ENCODE results near the gene NUDT3.
"Not testable (repeated sequence)": the region's sequence is repeated elsewhere in the genome, so short reads cannot be mapped to it uniquely, and the experiment has no call there.

NUDT3 gene

GRCh38 chr6:34416877-34417371, 24.5 kb upstream of the NUDT3 start:
- Mint-ChIP-seq H3K27me3 (no peaks in the 10 kb centered on the region), H3K27ac (peak overlapping the region; percentile 46), H3K4me1 (ENCODE audit: low read depth) (peaks cover 22% of the 10 kb centered on the region), H3K36me3 (ENCODE audit: low read depth) (peaks cover 82% of the 10 kb centered on the region), H3K4me3 (no peak overlapping the region), H3K9me3 (no peaks in the 10 kb centered on the region)
- intact Hi-C loops (cut with micrococcal nuclease): loop anchor here (5.0 kb wide), 1 partner anchor 255 kb away; no protein-coding TSS in a partner anchor

GRCh38 chr6:34414999-34415858, 22.8 kb upstream of the NUDT3 start:
- H3K27ac Mint-ChIP-seq: peak overlapping the region; percentile 50
- H3K36me3 Mint-ChIP-seq (ENCODE audit: low read depth): peaks cover 67% of the 10 kb centered on the region
- intact Hi-C loops (cut with micrococcal nuclease): loop anchor here (1.0 to 5.0 kb wide), 3 partner anchors 166 to 253 kb away; partner anchors contain the start of gene SMIM29
- H3K4me3 Mint-ChIP-seq: no peak overlapping the region
- no peaks in the 10 kb centered on the region for H3K27me3 Mint-ChIP-seq
- peaks cover 17% of the 10 kb centered on the region for H3K4me1 Mint-ChIP-seq (ENCODE audit: low read depth)
- no peaks in the 10 kb centered on the region for H3K9me3 Mint-ChIP-seq

- intact Hi-C loops (cut with micrococcal nuclease): no loop called here
- Mint-ChIP-seq H3K27ac (no peak overlapping the region), H3K4me1 (ENCODE audit: low read depth) (peaks cover 17% of the 10 kb centered on the region)
These were observed 20.3 kb upstream of the NUDT3 start for GRCh38 chr6:34412643-34413214.

GRCh38 chr6:34412016-34412415, 19.5 kb upstream of the NUDT3 start:
- Mint-ChIP-seq H3K4me3 (no peak overlapping the region), H3K4me1 (ENCODE audit: low read depth) (peaks cover 17% of the 10 kb centered on the region), H3K27me3 (no peaks in the 10 kb centered on the region), H3K9me3 (no peaks in the 10 kb centered on the region), H3K27ac (peak overlapping the region; percentile 49), H3K36me3 (ENCODE audit: low read depth) (peaks cover 35% of the 10 kb centered on the region)
- intact Hi-C loops (cut with micrococcal nuclease): no loop called here

More at GRCh38 chr6:34412643-34413214, 20.3 kb upstream of the NUDT3 start:
- no peaks in the 10 kb centered on the region for H3K27me3 Mint-ChIP-seq
- no peaks in the 10 kb centered on the region for H3K9me3 Mint-ChIP-seq
- peaks cover 42% of the 10 kb centered on the region for H3K36me3 Mint-ChIP-seq (ENCODE audit: low read depth)
- no peak overlapping the region for H3K4me3 Mint-ChIP-seq

GRCh38 chr6:34407915-34408314, 15.4 kb upstream of the NUDT3 start:
- H3K9me3 Mint-ChIP-seq; H3K4me3 Mint-ChIP-seq; H3K27me3 Mint-ChIP-seq; H3K4me1 Mint-ChIP-seq (ENCODE audit: low read depth); H3K27ac Mint-ChIP-seq; intact Hi-C loops (cut with micrococcal nuclease): not testable (repeated sequence)
- peaks cover 12% of the 10 kb centered on the region for H3K36me3 Mint-ChIP-seq (ENCODE audit: low read depth)

GRCh38 chr6:34396518-34396917, 4.0 kb upstream of the NUDT3 start:
- Mint-ChIP-seq H3K4me3 (no peak overlapping the region), H3K27me3 (no peaks in the 10 kb centered on the region), H3K27ac (no peak overlapping the region), H3K36me3 (ENCODE audit: low read depth) (no peaks in the 10 kb centered on the region), H3K9me3 (no peaks in the 10 kb centered on the region), H3K4me1 (ENCODE audit: low read depth) (peaks cover 8% of the 10 kb centered on the region)
- intact Hi-C loops (cut with micrococcal nuclease): no loop called here

- peaks cover 6% of the 10 kb centered on the region for H3K36me3 Mint-ChIP-seq (ENCODE audit: low read depth)
- H3K9me3 Mint-ChIP-seq: peaks cover 7% of the 10 kb centered on the region
- H3K27ac Mint-ChIP-seq: no peak overlapping the region
These were observed 1.5 kb upstream of the NUDT3 start for GRCh38 chr6:34393966-34394305.

GRCh38 chr6:34393191-34393965, 909 bp upstream of the NUDT3 start:
- H3K4me1 Mint-ChIP-seq (ENCODE audit: low read depth): peaks cover 15% of the 10 kb centered on the region
- H3K27ac Mint-ChIP-seq: no peak overlapping the region
- no peaks in the 10 kb centered on the region for H3K27me3 Mint-ChIP-seq
- intact Hi-C loops (cut with micrococcal nuclease): loop anchor here (2.0 kb wide), 1 partner anchor 145 kb away; the partner anchor contains the start of gene SMIM29
- no peak overlapping the region for H3K4me3 Mint-ChIP-seq
- peaks cover 8% of the 10 kb centered on the region for H3K36me3 Mint-ChIP-seq (ENCODE audit: low read depth)
- peaks cover 8% of the 10 kb centered on the region for H3K9me3 Mint-ChIP-seq

More at GRCh38 chr6:34393966-34394305, 1.5 kb upstream of the NUDT3 start:
- intact Hi-C loops (cut with micrococcal nuclease): loop anchor here (2.0 kb wide), 1 partner anchor 145 kb away; the partner anchor contains the start of gene SMIM29
- H3K27me3 Mint-ChIP-seq: no peaks in the 10 kb centered on the region
- peaks cover 13% of the 10 kb centered on the region for H3K4me1 Mint-ChIP-seq (ENCODE audit: low read depth)
- H3K4me3 Mint-ChIP-seq: no peak overlapping the region

- Mint-ChIP-seq H3K4me3 (no peak overlapping the region), H3K9me3 (peaks cover 8% of the 10 kb centered on the region), H3K4me1 (ENCODE audit: low read depth) (peaks cover 15% of the 10 kb centered on the region), H3K27me3 (no peaks in the 10 kb centered on the region), H3K27ac (no peak overlapping the region), H3K36me3 (ENCODE audit: low read depth) (peaks cover 8% of the 10 kb centered on the region)
- intact Hi-C loops (cut with micrococcal nuclease): loop anchor here (2.0 kb wide), 2 partner anchors 21 to 143 kb away; partner anchors contain the start of gene SMIM29
These were observed 528 bp downstream of the NUDT3 start for GRCh38 chr6:34391786-34392496.

- Mint-ChIP-seq H3K36me3 (ENCODE audit: low read depth) (peaks cover 8% of the 10 kb centered on the region), H3K27me3 (no peaks in the 10 kb centered on the region), H3K4me1 (ENCODE audit: low read depth) (peaks cover 16% of the 10 kb centered on the region), H3K27ac (no peak overlapping the region), H3K4me3 (no peak overlapping the region), H3K9me3 (peaks cover 8% of the 10 kb centered on the region)
- intact Hi-C loops (cut with micrococcal nuclease): loop anchor here (2.0 kb wide), 1 partner anchor 21 kb away; no protein-coding TSS in a partner anchor
These were observed 1.0 kb downstream of the NUDT3 start for GRCh38 chr6:34391473-34391785.

- Mint-ChIP-seq H3K27ac (no peak overlapping the region), H3K4me1 (ENCODE audit: low read depth) (peaks cover 20% of the 10 kb centered on the region), H3K36me3 (ENCODE audit: low read depth) (peaks cover 8% of the 10 kb centered on the region), H3K9me3 (peaks cover 8% of the 10 kb centered on the region), H3K4me3 (no peak overlapping the region), H3K27me3 (no peaks in the 10 kb centered on the region)
- intact Hi-C loops (cut with micrococcal nuclease): loop anchor here (2.0 kb wide), 1 partner anchor 20 kb away; no protein-coding TSS in a partner anchor
These were observed 1.7 kb downstream of the NUDT3 start for GRCh38 chr6:34390531-34391472.

- H3K27ac Mint-ChIP-seq: no peak overlapping the region
- intact Hi-C loops (cut with micrococcal nuclease): no loop called here
- H3K4me3 Mint-ChIP-seq: no peak overlapping the region
- H3K4me1 Mint-ChIP-seq (ENCODE audit: low read depth): peaks cover 38% of the 10 kb centered on the region
- H3K36me3 Mint-ChIP-seq (ENCODE audit: low read depth): peaks cover 8% of the 10 kb centered on the region
- H3K9me3 Mint-ChIP-seq: peaks cover 8% of the 10 kb centered on the region
- H3K27me3 Mint-ChIP-seq: no peaks in the 10 kb centered on the region
These were observed 3.4 kb downstream of the NUDT3 start for GRCh38 chr6:34389034-34389433.

Data from dendritic cell treated with granulocyte-macrophage colony-stimulating factor and Interleukin-4, amounts not matched to agents 40 ng/mL and 50 ng/mL, for 4 days (primary cell).